ENCODE measurements around the gene DDX18. TPM values are rescaled to one million over a fixed set of nuclear protein-coding genes. Genes with fewer than 3 reads are reported as not detected.

Gene DDX18
- polyA plus RNA-seq, 5 donors = 58.8 to 92.1 (median 86.4) TPM

Other genes starting within 250 kb of the DDX18 start
- gene CCDC93, start 199.4 kb downstream of the DDX18 start, polyA plus RNA-seq (ENCODE audit: insufficient read depth in 1 of 5, insufficient read length in 5 of 5, low replicate concordance in 1 of 5) = 10 to 100 TPM; 32.5 to 57.6 (median 51.1) TPM